ENCODE data around the gene FASTKD2. TPM values are rescaled to one million over a fixed set of nuclear protein-coding genes. Genes with fewer than 3 reads are reported as not detected.

FASTKD2 gene
- total and polyA plus RNA-seq, 12 donors = 8.4 to 63.8 (median 27.8) TPM

- Histone ChIP-seq H3K27me3 (peaks cover 3% of the 10 kb centered on the region), H3K27ac (no peak overlapping the region), H3K4me1 (replicated peaks in 1 of 2) (no peaks in the 10 kb centered on the region), H3K9me3 (replicated peaks in 1 of 3) (no peaks in the 10 kb centered on the region), H3K36me3 (replicated peaks in 1 of 2) (no peaks in the 10 kb centered on the region), H3K4me3 (no peak overlapping the region)
- WGBS, 4 donors = 67 to 70% (median 69%) methylated on average over 2 of the region's 2 CpGs
- DNase-seq = no peak
- no peak for TF ChIP-seq CTCF (IDR thresholded peaks at IDR 0.05)
- no peak for TF ChIP-seq POLR2A (IDR thresholded peaks at IDR 0.05)
- intact Hi-C loops (cut with DNase I) = no loop called here
Observed at GRCh38 chr2:206733341-206733740, 32.1 kb upstream of the FASTKD2 start.

GRCh38 chr2:206736935-206737334 lies 28.5 kb upstream of the FASTKD2 start:
- Histone ChIP-seq H3K4me3 (no peak overlapping the region), H3K27ac (no peak overlapping the region), H3K36me3 (replicated peaks in 1 of 2) (no peaks in the 10 kb centered on the region), H3K9me3 (replicated peaks in 1 of 3) (no peaks in the 10 kb centered on the region), H3K4me1 (replicated peaks in 1 of 2) (no peaks in the 10 kb centered on the region), H3K27me3 (no peaks in the 10 kb centered on the region)
- TF ChIP-seq POLR2A (IDR thresholded peaks at IDR 0.05) = no peak
- intact Hi-C loops (cut with DNase I) = no loop called here
- DNase-seq = no peak
- WGBS, 4 donors = 79 to 89% (median 85%) methylated on average over 5 of the region's 5 CpGs

- WGBS, 4 donors = 62 to 79% (median 70%) methylated on average over 2 of the region's 2 CpGs
- DNase-seq = no peak
- no peaks in the 10 kb centered on the region for H3K36me3 ChIP-seq (replicated peaks in 1 of 2)
- no peaks in the 10 kb centered on the region for H3K9me3 ChIP-seq (replicated peaks in 1 of 3)
- intact Hi-C loops (cut with DNase I) = no loop called here
- no peak overlapping the region for H3K27ac ChIP-seq
- TF ChIP-seq CTCF (IDR thresholded peaks at IDR 0.05) (no peak), POLR2A (IDR thresholded peaks at IDR 0.05) (no peak)
- H3K27me3 ChIP-seq = no peaks in the 10 kb centered on the region
- no peak overlapping the region for H3K4me3 ChIP-seq
- no peaks in the 10 kb centered on the region for H3K4me1 ChIP-seq (replicated peaks in 1 of 2)
Observed at GRCh38 chr2:206739271-206739670, 26.1 kb upstream of the FASTKD2 start.

GRCh38 chr2:206740800-206741199 lies 24.6 kb upstream of the FASTKD2 start:
- intact Hi-C loops (cut with DNase I) = no loop called here
- Histone ChIP-seq H3K9me3 (replicated peaks in 1 of 3) (no peaks in the 10 kb centered on the region), H3K27ac (no peak overlapping the region), H3K4me3 (no peak overlapping the region), H3K36me3 (replicated peaks in 1 of 2) (no peaks in the 10 kb centered on the region), H3K27me3 (no peaks in the 10 kb centered on the region), H3K4me1 (replicated peaks in 1 of 2) (no peaks in the 10 kb centered on the region)
- no peak for DNase-seq
- TF ChIP-seq CTCF (IDR thresholded peaks at IDR 0.05) (no peak), POLR2A (IDR thresholded peaks at IDR 0.05) (no peak)
- WGBS, 4 donors = 39 to 62% (median 58%) methylated on average over 2 of the region's 2 CpGs

- H3K4me1 ChIP-seq (replicated peaks in 1 of 2) = no peaks in the 10 kb centered on the region
- no peaks in the 10 kb centered on the region for H3K27me3 ChIP-seq
- intact Hi-C loops (cut with DNase I) = no loop called here
- TF ChIP-seq CTCF (IDR thresholded peaks at IDR 0.05) (no peak), POLR2A (IDR thresholded peaks at IDR 0.05) (no peak)
- no peak for DNase-seq
- H3K27ac ChIP-seq = no peak overlapping the region
- no peaks in the 10 kb centered on the region for H3K36me3 ChIP-seq (replicated peaks in 1 of 2)
- H3K4me3 ChIP-seq = no peak overlapping the region
- 42 to 58% (median 51%) methylated on average over 1 of the region's 1 CpG for WGBS, 4 donors
- H3K9me3 ChIP-seq (replicated peaks in 1 of 3) = no peaks in the 10 kb centered on the region
Observed at GRCh38 chr2:206756816-206757215, 8.6 kb upstream of the FASTKD2 start.
